Calu3 (cell line): Measurements from ENCODE around the gene PRPF40A. TPM values are rescaled to one million over a fixed set of nuclear protein-coding genes. Genes with fewer than 3 reads are reported as not detected.

ENCODE experiments used
- BruUV-seq: library from RNA; stranded (reverse); fragments of 400-500 nt; replicated peaks from 2 replicates; lab custom pipeline; 2021; lab: Mats Ljungman, UMichigan
- CTCF ChIA-PET: fragments of 300-600 bp; sonication (Branson Sonifier 250); formaldehyde crosslinking; loops from one replicate; lab custom pipeline; 2022; ENCODE audit warnings: antibody characterized with exemption; lab: Charles Lee
- DNase-seq: peaks from one replicate; pipeline ENCODE4 v3.0.0; 2022
- H3K27ac Mint-ChIP-seq: one replicate; pipeline ENCODE4 v1.8.0; 2022; ENCODE audit warnings: mixed read lengths; ENCODE audit not compliant: unreplicated experiment
- H3K27me3 Mint-ChIP-seq: one replicate; pipeline ENCODE4 v1.8.0; 2022; ENCODE audit warnings: mixed read lengths; ENCODE audit not compliant: unreplicated experiment
- H3K36me3 Mint-ChIP-seq: one replicate; pipeline ENCODE4 v1.8.0; 2022; ENCODE audit warnings: mild to moderate bottlenecking, moderate library complexity, mixed read lengths; ENCODE audit not compliant: insufficient read depth, unreplicated experiment
- H3K4me1 Mint-ChIP-seq: one replicate; pipeline ENCODE4 v1.8.0; 2022; ENCODE audit warnings: mild to moderate bottlenecking, low read depth, mixed read lengths; ENCODE audit not compliant: unreplicated experiment
- H3K4me3 Mint-ChIP-seq: one replicate; pipeline ENCODE4 v1.8.0; 2022; ENCODE audit warnings: mild to moderate bottlenecking, low read depth, moderate library complexity, mixed read lengths; ENCODE audit not compliant: unreplicated experiment
- H3K9me3 Mint-ChIP-seq: one replicate; pipeline ENCODE4 v1.8.0; 2022; ENCODE audit warnings: low read depth, mixed read lengths; ENCODE audit not compliant: unreplicated experiment
- intact Hi-C: fragments of 100-400 bp; cut with micrococcal nuclease; formaldehyde crosslinking; loops from one replicate; pipeline ENCODE4 v1.10.0; 2022; ENCODE audit not compliant: unreplicated experiment
- total RNA-seq: library from RNA; stranded (reverse); gene quantifications from 2 replicates; pipeline ENCODE4 v1.2.3, GENCODE V29; 2022
- TF ChIP-seq, protein P1 (sequence below): fragments of 200-600 bp; IDR thresholded peaks from one replicate; pipeline ENCODE4 v1.8.0; 2022; ENCODE audit warnings: antibody characterized with exemption; ENCODE audit not compliant: unreplicated experiment

The PRPF40A gene
- total RNA-seq, 1 experiment from 2014 or later, result 118 TPM

- Mint-ChIP-seq H3K4me1 (peaks cover 11% of the 10 kb centered on the region), H3K4me3 (peak overlapping the region; percentile 96), H3K27me3 (no peaks in the 10 kb centered on the region), H3K27ac (peak overlapping the region; percentile 96), H3K36me3 (peaks cover 61% of the 10 kb centered on the region), H3K9me3 (no peaks in the 10 kb centered on the region)
- TF ChIP-seq, protein P1, sequence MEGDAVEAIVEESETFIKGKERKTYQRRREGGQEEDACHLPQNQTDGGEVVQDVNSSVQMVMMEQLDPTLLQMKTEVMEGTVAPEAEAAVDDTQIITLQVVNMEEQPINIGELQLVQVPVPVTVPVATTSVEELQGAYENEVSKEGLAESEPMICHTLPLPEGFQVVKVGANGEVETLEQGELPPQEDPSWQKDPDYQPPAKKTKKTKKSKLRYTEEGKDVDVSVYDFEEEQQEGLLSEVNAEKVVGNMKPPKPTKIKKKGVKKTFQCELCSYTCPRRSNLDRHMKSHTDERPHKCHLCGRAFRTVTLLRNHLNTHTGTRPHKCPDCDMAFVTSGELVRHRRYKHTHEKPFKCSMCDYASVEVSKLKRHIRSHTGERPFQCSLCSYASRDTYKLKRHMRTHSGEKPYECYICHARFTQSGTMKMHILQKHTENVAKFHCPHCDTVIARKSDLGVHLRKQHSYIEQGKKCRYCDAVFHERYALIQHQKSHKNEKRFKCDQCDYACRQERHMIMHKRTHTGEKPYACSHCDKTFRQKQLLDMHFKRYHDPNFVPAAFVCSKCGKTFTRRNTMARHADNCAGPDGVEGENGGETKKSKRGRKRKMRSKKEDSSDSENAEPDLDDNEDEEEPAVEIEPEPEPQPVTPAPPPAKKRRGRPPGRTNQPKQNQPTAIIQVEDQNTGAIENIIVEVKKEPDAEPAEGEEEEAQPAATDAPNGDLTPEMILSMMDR, result no peak
- BruUV-seq, result TSS peak; percentile 59
- CTCF ChIA-PET, result no interaction called here
- DNase-seq, result peak; percentile 59
- intact Hi-C loops, result no loop called here
These were observed 1.8 kb upstream of the PRPF40A start for GRCh38 chr2:152718909-152719645.

DNA sequence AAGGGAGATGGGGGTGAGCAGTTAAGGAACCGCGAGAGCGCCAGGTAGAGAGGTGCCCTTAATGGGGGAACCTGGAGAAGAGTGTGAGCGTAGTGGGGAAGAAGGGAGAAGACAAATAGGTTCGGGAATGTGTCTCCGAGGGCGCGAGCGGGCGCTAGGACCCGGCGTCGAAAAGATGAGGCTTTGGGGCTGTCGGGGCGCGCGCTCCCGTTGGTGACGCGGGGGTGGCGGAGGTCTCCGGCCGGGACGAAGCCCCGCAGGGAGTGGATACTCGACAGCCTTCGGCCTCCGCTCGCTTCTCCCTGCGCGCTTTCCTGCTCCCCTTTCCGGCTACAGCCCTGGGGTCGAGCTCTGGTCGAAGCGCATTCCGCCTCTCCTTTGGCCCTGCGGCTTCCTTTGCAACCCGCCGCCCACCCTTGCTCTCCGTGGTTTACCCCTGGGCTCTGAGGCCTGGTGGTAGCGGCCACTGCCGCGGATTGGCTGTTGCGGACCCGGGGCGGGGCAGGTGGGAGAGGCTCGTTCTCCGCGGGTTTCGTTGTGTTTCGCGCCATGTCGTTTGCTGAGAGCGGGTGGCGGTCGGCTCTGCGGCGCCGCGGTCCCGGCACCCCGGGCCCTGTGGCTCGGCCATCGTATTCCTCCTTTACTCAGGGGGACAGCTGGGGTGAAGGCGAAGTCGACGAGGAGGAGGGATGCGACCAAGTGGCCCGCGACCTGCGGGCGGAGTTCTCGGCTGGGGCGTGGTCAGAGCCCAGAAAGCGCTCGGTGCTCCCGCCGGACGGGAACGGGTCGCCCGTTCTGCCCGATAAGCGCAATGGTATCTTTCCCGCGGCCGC, 1.0 kb upstream of the PRPF40A start, which contains the start of gene ARL6IP6:
Gene ARL6IP6 (plus strand): TSS at position 545 of the 833 bp plus-strand sequence. CDS start 5 bp downstream, at position 550.
- H3K27ac Mint-ChIP-seq, result peak within 1 kb of the TSS; percentile 96
- TF ChIP-seq, protein P1, result no peak
- intact Hi-C loops, result no loop called here
- H3K27me3 Mint-ChIP-seq, result no peaks in the 10 kb centered on the region
- peaks cover 64% of the 10 kb centered on the region for H3K36me3 Mint-ChIP-seq
- DNase-seq, result peak; percentile 95
- no TSS peak for BruUV-seq
- CTCF ChIA-PET, result interaction anchor here (1.2 kb wide), 1 partner anchor 11 kb away, joined by 4 read pairs; no protein-coding TSS in a partner anchor
- H3K4me1 Mint-ChIP-seq, result peaks cover 11% of the 10 kb centered on the region
- peak within 1 kb of the TSS; percentile 96 for H3K4me3 Mint-ChIP-seq
- no peaks in the 10 kb centered on the region for H3K9me3 Mint-ChIP-seq

DNA sequence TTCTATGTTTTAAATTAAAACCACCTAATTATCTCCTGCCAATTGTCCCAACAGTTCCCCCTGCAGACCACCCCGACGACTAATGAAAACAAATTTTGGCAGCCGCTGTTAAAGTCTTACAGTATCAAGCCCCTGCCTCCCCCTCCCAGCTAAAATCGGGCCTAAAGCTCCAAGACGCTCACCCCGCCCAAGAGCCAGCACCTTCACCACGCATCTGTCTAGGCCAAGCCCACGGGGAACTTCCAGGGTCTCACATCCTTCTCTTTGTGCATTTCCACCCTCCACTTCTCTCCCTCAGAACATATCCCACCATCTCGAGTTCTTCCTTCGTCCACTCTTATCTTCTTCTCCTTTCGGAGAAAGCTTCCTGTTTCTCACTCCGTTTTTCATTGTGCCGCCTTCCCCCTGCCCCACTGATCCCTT, 445 bp downstream of the PRPF40A start:
- BruUV-seq, result no TSS peak
- H3K27ac Mint-ChIP-seq, result peak overlapping the region; percentile 96
- peaks cover 73% of the 10 kb centered on the region for H3K36me3 Mint-ChIP-seq

More for the DNA sequence above, 445 bp downstream of the PRPF40A start:
- peaks cover 3% of the 10 kb centered on the region for H3K4me1 Mint-ChIP-seq
- intact Hi-C loops, result no loop called here
- CTCF ChIA-PET, result interaction anchor here (1.2 kb wide), 1 partner anchor 9 kb away, joined by 4 read pairs; no protein-coding TSS in a partner anchor
- TF ChIP-seq, protein P1, result no peak
- H3K9me3 Mint-ChIP-seq, result no peaks in the 10 kb centered on the region
- H3K27me3 Mint-ChIP-seq, result no peaks in the 10 kb centered on the region
- peak overlapping the region; percentile 96 for H3K4me3 Mint-ChIP-seq
- peak; percentile 25 for DNase-seq
